Cardiac fibroblast (primary cell): ENCODE results near the gene CD55.
A peak's percentile ranks its signal among the peaks of the same experiment; 100 is the strongest.

Experiments used
- DNase-seq, 2 donors: peaks; one replicate each; pipeline versions ENCODE4 v3.0.0 to v3.0.0-alpha.2; 2010; ENCODE audit warnings: low read depth in 2 of 2
- H3K4me3 ChIP-seq, 2 donors: replicated peaks in 1 of 2; 1 replicate in 1 of 2; 2 replicates in 1 of 2; pipeline ENCODE4 v1.5.1; 2011; ENCODE audit warnings: low read depth in 2 of 2, low read length in 2 of 2, mild to moderate bottlenecking in 2 of 2, moderate library complexity in 1 of 2
- TF ChIP-seq, protein P1 (sequence below): IDR thresholded peaks from one replicate; pipeline ENCODE4 v1.5.1; 2011; ENCODE audit warnings: low read depth, mild to moderate bottlenecking, low read length, inconsistent platforms

The CD55 gene

DNA sequence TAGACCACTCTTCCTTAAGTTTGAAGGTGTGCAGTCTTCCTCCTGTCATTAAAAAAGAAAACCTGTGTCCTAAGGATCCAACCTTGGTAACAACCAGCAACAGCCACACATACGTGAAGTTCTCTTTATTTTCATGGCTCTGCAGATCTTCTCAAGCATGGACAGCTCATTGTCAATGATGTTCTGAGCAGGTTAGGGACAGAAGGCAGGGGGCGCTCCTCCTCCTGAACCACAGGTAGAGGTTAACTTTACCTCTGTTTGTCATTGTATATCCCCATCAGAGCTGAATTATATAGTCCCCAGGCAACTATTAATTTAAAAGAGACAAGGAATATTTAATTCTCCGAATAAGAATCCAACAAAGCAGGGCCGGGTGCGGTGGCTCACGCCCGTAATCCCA lies 80.1 kb downstream of the CD55 start:
- TF ChIP-seq, protein P1, sequence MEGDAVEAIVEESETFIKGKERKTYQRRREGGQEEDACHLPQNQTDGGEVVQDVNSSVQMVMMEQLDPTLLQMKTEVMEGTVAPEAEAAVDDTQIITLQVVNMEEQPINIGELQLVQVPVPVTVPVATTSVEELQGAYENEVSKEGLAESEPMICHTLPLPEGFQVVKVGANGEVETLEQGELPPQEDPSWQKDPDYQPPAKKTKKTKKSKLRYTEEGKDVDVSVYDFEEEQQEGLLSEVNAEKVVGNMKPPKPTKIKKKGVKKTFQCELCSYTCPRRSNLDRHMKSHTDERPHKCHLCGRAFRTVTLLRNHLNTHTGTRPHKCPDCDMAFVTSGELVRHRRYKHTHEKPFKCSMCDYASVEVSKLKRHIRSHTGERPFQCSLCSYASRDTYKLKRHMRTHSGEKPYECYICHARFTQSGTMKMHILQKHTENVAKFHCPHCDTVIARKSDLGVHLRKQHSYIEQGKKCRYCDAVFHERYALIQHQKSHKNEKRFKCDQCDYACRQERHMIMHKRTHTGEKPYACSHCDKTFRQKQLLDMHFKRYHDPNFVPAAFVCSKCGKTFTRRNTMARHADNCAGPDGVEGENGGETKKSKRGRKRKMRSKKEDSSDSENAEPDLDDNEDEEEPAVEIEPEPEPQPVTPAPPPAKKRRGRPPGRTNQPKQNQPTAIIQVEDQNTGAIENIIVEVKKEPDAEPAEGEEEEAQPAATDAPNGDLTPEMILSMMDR = no peak
- no peak overlapping the region for H3K4me3 ChIP-seq
- no peak for DNase-seq

DNA sequence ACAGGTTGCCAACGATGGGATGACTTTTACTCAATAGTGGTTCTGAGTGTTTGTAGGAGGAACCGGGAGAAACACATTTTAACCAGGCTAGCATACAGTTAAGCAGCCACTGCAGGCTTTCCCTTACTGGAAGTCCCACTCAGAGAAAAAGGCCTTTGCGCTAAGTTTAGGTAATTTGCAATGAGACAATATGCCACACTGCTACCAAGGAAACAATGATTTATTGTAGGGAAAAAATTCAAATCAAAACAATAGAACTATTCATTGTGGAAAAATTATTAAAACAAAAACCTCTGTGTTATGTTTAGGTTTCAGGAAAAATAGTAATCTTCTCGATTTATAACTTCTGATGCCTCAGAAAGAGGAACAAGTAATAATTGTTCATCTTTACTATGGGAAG lies 81.3 kb downstream of the CD55 start:
- TF ChIP-seq, protein P1 = no peak
- no peak overlapping the region for H3K4me3 ChIP-seq
- no peak for DNase-seq

DNA sequence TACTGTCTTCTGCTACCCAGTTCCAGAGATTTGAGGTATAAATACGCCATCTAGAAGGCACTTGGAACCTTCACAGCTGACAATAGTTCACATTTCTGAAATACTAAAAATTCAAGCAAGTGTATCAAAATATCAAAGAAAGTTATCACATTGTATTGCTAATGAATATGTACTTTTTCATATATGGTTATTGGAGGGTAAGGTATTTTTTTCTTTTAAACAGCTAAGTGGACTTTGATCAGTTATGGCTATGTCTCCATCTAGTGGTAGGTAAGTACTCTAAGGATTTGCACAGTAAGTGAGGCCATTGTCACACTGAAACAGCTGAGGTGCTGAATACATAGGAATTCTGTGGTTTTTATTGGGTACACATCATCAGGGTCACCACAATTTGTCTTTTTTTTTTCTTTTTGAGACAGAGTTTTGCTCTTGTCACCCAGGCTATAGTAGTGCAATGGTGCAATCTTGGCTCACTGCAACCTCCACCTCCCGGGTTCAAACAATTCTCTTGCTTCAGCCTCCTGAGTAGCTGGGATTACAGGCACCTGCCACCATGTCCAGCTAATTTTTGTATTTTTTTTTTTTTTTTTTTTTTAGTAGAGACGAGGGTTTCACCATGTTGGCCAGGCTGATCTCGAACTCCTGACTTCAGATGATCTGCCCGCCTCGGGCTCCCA lies 83.5 kb downstream of the CD55 start:
- TF ChIP-seq, protein P1 = peak; percentile 74
- no peak overlapping the region for H3K4me3 ChIP-seq
- DNase-seq = peak; percentile 85

DNA sequence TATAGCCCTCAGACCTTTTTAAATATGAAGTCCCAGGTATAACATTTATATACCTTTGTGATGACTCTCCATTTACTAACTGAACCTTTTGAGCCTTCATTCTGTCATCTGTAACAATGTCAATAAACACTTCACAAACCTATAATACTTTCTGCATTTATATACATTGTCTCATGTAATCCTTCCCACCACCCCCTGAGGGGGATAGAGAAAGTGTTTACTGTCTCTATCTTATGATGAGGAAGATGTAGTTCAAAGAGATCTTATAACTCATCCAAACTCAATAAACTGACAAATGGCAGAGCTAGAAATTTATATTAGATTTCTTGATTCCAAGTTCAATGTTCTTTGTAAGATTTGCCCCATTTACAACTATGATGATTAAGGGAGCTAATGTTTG lies 84.3 kb downstream of the CD55 start:
- no peak overlapping the region for H3K4me3 ChIP-seq
- no peak for DNase-seq
- TF ChIP-seq, protein P1 = no peak

DNA sequence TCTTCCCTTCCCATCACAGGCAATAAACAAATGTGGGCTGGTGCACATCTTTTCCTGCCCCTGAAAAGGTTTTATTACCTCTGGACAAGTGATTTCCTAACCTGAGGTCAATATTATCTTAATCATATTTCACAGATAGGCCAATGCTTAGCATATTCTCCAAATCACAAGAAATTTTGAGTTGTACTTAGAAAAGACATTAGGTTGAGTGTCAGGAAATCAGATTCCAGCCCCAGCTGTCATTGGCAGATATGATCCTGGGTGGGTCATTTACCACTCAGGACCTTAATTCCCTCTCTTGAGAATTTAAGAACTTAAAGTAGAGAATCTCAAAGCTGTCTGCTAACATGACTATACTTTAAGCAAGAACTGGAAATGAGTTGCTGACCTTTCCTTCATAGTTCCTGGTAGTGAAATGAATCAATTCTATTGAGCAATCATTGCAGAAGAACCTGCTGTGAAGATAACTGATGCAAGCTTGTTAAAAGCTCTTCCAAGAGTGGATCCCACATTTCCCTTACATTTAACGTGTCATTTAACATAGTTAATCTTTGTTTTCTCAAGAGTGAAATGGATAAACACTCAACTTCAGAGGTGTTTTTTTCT lies 86.3 kb downstream of the CD55 start:
- TF ChIP-seq, protein P1 = no peak
- no peak overlapping the region for H3K4me3 ChIP-seq
- DNase-seq = peak; percentile 31 to 54
